GM21786 (cell line): ENCODE measurements around the gene LMBR1.
"Not testable (repeated sequence)": the region's sequence is repeated elsewhere in the genome, so short reads cannot be mapped to it uniquely, and the experiment has no call there.

Experiments used
- ATAC-seq: cut with Tn5 transposase; IDR thresholded peaks from one replicate; pipeline ENCODE4 v1.9.1; 2021; ENCODE audit not compliant: unreplicated experiment

Gene LMBR1

DNA sequence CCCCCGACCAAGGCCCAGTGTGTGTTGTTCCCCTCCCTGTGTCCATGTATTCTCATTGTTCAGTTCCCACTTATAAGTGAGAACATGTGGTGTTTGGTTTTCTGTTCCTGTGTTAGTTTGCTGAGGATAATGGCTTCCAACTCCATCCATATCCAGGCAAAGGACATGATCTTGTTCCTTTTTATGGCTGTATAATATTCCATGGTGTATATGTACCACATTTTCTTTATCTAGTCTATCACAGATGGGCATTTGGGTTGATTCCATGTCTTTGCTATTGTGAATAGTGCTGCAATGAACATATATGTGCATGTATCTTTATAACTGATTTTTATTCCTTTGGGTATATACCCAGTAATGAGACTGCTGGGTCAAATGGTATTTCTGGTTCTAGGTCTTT is 191.2 kb downstream of the LMBR1 start:
- not testable (repeated sequence) for ATAC-seq

DNA sequence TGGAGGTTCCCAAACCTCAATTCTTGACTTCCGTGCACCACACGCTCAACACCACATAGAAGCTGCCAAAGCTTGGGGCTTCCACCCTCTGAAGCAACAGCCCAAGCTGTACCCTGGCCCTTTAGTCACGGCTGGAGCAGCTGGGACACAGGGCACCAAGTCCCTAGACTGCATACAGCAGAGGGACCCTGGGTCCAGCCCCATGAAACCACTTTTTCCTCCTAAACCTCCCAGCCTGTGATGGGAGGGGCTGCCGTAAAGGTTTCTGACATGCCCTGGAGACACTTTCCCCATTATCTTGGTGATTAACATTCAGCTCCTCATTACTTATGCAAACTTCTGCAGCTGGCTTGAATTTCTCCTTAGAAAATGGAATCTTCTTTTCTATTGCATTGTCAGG is 194.5 kb downstream of the LMBR1 start:
- not testable (repeated sequence) for ATAC-seq

DNA sequence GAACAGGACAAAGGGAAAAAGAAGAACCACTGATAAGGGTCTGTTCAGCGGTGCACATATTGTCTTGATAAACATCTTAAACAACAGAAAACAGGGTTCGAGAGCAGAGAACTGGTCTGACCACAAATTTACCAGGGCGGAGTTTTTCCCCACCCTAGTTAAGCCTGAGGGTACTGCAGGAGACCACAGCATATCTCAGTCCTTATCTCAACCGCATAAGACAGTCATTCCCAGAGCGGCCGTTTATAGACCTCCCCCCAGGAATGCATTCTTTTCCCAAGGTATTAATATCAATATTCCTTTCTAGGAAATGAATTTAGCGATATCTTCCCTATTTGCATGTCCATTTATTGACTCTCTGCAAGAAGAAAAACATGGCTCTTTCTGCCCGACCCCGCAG is 195.7 kb downstream of the LMBR1 start:
- ATAC-seq, result not testable (repeated sequence)

DNA sequence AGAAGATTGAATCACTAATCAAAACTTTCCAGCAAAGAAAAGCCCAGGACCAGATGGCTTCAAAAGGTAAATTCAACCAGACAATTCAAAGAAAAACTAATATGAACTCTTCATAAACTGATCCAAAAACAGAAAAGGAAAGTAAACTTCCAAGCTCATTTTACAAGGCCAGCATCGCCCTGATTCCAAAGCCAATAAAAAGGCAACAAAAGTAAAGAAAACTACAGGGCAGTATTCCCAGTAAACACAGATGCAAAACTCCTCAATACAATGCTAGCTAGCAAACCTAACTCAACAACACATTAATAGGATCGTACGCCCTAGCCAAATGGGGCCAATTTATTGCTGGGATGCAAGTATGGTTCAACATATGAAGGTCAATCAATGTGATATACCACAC is 199.4 kb downstream of the LMBR1 start:
- no peak for ATAC-seq

DNA sequence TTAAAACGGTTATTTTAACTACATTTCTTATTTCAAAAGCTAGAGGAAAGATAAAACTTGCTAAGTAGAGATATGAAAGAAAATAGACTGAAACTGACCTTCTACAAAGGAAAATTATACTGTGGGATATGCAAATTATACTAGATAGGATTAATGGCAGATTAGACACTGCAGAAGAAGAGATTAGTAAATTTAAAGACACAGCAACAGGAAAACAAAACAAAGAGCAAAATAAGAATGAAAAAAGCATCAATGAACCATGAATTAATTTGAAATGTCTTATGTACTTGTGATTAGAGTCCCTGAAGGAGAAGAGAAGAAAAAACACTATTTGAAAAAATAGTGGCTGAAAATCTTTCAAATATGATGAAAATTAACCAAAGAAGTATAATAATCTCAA is 200.1 kb downstream of the LMBR1 start:
- no peak for ATAC-seq

DNA sequence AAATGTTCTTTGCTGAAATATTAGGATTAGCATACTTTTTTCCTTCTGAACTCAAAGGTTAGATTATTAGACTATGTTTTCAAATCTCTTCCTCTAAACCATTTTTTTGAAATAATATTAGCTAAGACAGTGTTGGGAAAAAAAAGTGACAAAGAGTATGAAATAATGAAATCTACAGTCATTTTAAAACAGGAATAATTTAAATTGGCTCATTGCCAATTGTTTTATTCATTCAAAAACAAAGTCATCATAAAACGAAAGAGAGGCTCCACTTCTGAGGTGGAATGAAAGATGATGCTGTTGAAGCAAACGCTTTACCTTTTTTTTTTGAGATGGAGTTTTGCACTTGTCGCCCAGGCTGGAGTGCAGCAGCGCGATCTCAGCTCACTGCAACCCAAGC is 201.2 kb downstream of the LMBR1 start:
- no peak for ATAC-seq

DNA sequence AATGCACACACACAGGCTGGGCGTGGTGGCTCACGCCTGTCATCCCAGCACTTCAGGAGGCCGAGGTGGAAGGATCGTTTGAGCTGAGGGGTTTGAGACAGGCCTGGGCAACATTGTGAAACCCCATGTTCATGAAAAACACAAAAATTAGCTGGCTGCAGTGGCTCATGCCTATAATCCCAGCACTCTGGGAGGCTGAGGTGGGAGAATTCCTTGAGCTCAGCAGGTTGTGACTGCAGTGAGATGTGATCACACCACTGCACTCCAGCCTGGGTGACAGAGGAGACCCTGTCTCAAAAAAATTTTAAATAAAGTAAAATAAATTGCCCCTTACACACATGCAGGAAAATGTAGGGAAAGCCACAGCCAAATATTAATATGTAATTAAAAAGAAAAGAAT is 208.3 kb downstream of the LMBR1 start:
- ATAC-seq, result no peak

DNA sequence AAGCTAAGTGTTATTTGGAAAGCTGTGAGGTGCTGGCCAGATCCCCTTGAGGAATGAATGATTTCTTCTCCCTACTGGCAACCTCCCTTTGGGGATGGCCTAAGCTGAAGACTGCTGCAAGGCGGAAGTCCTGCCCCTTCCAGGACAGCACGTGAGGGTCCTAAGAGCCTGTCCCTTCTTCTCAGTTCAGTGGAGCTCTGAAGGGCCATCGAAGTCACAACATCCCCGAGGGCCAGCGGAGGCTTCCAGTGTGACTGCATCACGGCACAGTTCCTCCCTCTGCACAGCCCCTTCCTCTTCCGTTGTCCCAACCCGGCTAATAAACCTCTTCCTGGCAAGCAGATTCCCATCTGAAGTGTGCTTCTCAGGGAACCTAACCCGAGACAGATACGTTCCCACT is 208.7 kb downstream of the LMBR1 start:
- no peak for ATAC-seq

DNA sequence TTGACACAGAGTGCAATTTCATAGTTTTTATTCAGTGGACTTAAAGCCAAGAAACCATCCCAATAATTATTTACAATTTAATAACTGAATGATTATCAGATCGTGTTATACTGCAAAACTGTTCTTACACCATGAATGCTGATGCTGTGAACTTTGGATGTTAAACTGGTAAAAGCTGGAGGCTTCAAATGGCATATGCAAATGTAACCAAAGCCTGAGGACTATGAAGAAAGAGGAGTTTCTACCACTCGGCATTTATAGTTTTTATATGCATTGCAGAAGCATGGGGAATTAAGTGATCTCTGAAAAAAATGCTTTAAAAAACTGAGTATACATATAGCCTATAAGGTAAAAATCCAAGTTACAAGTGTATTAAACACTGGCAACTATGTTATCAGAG is 210.1 kb downstream of the LMBR1 start:
- no peak for ATAC-seq

DNA sequence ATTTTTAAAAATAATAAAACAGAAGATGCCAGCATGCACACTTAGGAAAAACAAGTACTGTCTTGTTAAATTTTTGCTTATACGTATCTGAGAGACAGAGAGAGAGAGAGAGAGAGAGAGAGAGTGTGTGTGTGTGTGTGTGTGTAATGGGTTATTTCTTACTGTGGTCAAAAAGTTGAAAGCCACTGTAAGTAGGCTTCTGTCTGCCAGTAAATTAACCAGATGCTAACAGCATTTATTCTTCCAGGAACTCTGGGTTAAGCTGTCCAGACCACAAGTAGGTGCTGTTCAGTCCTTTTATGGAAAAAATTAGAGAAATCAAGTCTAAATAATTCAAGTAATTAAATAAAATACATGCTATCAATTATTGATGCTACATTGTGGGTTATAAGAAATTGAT is 212.7 kb downstream of the LMBR1 start:
- ATAC-seq, result no peak

DNA sequence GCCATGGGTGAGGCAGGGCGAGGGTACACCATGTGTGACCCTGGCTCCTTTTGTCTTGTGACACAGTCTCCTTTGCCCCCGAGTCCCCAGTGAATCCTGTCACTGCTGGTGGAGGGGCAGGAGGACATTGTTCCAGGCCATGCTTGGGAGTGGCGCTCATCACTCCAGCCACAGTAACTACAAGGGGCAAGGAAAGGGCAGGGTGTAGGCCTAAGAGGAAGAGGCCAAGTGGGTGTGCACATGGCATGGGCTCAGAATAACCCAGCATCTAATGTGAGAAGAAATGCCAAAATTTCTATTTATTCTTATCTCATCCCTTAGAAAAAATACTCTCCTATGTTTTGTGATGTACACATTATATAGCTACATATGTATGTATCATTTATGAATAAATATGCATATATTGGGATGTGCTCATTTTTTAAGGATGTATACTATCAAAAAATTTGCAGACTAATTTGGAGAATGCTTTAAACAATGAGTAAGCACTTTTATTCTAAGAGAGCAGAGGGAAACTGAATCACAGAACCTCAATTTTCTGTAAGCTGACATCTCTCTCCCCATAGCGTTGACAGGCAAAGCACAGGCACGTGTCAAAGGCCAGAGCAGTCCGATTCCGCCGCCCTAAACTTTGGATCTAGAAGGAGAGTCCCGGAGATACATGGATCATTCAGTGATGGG is 215.5 kb downstream of the LMBR1 start:
- ATAC-seq, result no peak

DNA sequence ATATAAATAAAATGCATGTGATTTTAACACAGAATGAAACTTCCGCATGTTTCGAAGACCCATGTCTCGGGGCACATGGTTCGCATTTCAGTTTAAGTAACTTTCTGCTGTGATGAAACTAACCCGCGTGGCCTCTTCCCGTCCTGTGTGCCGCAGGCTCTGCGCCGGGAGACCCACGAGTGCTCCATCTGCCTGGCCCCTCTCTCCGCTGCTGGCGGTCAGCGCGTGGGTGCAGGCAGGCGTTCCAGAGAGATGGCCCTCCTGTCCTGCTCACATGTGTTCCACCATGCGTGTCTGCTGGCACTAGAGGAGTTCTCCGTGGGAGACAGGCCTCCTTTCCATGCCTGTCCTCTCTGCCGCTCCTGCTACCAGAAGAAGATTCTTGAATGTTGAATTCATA is 216.7 kb downstream of the LMBR1 start:
- no peak for ATAC-seq

DNA sequence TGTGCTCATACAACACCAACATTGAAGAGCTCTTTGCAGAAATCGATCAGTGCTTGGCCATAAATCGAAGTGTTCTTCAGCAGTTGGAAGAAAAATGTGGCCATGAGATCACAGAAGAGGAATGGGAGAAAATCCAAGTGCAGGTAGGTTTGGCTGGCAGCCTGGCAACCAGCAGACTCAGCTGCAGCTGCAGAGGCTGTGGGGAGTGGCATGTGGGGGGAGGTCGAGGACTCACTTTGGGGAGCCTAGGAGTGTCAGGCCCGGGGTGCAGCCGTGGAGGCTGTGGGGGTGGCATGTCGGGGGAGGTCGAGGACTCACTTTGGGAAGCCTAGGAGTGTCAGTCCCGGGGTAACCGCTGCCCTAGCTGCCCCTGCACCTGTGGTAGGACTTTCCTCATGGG is 217.3 kb downstream of the LMBR1 start:
- no peak for ATAC-seq

DNA sequence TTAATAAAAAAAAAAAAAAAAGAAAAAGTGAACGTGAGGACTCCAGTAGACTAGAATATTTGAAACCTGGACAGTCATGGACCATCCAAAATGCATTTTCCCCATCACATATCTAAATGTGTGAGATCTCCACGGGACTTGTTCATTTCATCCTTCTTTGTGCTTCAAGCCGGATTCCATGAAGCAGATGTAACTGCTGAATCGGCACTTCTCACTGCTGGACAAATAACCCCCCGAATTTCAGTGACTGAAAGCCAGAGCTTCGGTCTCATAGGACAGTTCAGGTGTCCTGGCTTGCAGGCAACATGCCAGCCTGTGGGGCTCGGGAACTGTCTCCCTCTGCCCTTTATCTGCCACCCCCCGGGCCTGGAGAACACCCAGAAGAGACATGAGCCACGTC is 219.1 kb downstream of the LMBR1 start:
- ATAC-seq, result no peak

DNA sequence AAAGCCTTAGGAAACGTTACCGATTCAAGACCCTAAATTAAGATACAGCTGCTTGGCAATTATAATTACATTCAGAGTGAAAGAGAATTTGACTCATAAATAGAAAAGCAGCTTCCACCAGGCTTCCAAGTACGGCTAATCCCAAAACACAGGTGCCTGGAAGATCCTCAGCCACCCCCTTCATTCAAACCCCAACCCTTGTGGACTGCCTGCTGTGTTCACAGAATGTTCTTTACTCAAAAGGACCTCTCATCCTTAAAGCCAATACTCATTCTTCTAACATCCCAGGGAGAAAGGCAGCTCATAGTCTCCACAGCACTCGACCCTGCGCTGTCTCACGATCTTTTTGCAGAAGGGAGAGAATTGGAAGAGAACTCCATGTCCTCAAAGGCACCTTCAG is 219.5 kb downstream of the LMBR1 start:
- no peak for ATAC-seq

DNA sequence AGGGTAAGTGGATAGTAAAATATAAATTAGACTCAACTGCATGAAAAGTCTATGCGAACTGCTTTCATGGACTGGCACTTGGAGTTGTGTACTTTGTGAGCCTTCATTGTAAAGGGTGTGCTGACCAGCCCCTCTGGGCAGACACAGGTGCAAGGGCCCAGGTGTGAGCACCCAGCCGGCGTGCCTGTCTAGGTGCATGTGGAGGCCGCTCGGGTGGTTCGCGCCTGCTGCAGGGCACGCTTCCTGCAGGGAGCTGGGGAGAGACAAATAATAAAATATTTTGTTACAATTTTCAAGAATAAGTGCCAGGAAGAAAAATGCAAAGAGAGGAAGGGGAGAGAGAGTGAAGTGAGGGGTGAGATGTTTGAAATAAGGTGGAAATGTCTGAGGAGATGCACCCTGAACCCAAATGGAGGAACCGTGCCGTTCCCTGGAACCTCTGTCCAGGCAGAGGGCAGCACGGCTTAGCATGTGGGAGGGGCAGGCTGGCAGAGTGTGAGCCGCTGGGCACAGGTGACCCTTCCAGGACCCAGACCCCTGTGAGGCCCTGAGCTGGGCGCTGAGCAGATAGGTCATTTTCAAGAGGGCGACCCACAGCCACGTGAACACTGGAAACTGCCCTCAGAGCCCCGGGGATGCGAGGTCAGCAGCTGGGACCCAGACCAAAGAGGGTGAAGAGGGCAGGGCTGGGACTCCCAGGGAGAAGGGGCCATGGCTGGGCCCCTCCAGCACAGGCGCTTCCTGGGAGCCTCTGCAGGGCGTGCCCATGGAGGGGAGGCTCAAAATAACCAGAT is 223.8 kb downstream of the LMBR1 start:
- ATAC-seq, result no peak

DNA sequence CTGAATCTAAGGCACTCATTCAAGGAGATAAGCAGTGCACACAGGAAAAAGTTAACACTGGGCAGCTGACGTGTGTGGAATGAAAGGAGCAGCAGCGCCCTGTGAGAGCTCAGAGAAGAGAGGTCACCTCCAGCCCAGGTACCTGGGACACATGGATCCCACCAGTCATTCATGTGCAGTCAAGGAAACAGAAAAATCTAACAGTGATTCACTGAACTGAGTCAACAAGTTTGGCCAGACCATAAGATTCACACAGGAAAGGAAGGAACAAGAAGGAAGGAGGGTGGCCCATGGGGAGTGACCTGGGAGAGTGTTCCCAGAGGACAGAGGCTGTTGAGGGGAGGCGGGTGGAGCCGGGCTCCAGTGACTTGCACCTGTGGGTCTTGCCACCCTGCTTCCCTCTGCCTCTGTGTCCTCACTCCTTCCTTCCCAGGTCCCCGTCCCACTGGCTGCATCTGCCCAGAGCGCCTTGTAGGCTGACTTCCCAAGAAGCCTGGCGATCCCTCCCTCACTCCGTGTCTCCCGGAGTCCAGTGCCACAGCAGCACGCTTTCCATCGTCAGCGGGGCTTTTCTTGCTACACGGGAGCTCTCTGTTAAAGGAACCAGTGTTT is 224.7 kb downstream of the LMBR1 start:
- ATAC-seq, result no peak

DNA sequence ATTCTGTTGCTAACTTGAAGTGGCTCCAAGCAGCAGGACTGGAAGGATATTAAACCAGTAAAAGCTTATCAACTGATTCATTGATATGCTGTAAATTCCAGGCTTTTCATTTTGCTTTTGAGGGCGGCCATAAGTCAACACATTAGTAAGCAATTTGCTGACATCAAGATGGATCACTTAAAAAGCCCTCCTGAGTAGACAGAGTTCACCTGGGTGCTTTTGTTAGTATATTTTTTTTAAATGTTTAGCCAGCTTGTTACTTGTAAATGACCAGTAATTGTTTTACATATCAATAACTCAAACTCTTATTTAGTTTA is 225.9 kb downstream of the LMBR1 start:
- no peak for ATAC-seq

DNA sequence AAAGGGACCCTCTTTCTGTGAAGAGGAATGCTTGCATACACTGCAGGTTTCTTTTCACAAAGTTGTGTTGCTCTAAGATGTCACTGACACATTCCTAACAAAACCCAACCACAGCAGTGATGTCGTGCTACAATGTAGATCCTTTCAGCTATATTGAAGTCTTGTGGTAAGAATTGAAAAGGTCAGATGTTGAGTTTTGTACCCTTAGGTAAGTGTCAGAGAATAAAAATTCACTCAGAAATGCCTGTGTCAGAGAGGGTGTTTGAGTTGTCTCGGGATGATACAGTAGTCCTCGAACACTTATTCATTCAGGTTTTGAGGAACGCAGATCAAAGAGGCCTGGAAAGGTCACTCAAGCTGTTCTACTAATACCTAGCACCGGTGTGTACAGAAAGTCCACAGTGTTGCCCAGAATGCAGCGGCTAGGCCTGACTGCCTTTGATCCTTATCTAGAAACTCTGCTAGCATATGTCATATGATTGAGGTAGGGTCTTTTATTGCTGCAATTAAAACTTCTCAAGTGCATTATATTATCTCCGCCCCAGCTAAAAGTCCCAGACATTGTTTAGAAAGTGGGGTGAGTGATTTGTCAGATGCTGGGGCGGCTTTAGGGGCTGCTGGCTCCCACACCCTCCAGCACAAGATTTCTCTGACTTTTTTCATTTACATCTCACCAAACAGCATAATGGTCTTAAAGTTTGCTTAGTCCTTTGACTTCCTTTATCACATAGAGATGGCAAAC is 226.4 kb downstream of the LMBR1 start:
- ATAC-seq, result no peak

DNA sequence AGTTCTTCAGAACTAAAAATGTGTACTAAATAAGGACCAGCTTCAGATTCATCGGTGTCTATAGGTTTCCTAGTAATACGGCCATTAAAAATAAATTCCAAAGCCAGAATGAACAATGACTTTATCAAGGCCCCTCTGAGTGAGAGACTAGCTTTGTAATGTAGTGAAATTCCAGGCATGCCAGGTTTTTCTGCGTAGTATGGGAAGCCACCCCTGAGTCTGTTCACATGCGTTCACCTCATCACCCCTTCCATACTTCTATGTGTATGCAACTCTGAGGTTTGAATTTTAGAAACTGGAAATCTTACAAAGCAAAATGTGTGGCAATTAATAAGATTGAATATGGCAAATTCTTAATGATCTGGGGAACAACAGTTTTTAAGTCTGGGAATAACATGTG is 227.9 kb downstream of the LMBR1 start:
- ATAC-seq, result no peak

DNA sequence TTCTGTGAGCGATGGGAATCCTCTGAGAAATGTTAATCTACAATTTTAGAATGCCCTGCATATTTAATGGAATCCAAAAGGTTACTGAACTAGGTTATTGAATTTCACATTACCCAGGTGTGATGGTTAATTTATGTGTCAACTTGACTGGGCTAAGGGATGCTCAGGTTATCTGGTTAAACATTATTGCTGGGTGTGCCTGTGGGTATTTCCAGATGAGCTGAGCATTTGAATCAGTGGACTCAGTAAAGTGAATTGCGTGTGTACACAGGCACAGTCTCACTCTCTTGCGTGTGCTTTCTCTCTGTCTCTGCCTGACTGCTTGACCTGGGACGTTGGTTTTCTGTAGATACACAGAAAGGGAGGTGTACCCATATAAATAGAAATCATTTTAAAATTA is 230.7 kb downstream of the LMBR1 start:
- ATAC-seq, result no peak

DNA sequence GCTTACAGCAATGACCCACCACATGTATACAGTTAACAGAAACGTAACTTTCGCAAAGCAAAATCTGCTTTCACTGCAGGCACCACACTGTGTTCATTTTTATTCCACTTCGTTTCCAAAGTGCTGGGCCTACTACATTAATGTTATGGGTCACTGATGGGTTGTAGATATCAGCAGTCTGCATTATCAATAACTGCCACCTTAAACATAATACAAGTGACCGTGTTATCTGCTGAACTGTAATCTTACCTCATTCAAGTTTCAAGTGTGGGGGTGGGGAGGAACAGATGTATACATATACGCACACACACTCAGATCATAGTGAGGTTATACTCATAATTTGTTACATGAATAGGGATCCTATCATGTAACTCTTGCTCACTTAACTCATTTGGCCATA is 231.3 kb downstream of the LMBR1 start:
- no peak for ATAC-seq
